Measurements from ENCODE around the gene JAGN1.

The JAGN1 gene

GRCh38 chr3:9940746-9941145 lies 50.3 kb downstream of the JAGN1 start:
- no peak for TF ChIP-seq CTCF (conservative IDR thresholded peaks at IDR 0.05; ENCODE audit: low read depth, low read length)
- no peak for DNase-seq (ENCODE audit: low read depth)

DNA sequence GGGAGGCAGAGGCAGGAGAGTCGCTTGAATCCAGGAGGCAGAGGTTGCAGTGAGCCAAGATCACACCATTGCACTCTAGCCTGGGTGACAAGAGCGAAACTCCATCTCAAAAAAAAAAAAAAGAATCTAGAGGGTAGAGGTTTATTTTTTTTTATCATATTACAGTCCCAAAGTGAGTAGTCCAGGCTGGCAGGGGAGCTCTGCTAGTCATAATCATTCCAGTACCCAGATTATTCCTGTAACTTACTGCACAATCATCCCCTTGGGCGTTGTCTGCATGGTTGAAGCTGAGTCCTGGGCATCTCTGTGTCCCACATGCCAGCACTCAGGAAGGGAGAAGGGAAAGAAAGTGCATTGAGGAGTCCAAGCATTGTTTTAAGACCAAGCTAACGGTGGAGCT lies 51.8 kb downstream of the JAGN1 start:
- DNase-seq (ENCODE audit: low read depth) = no peak
- no peak for TF ChIP-seq CTCF (conservative IDR thresholded peaks at IDR 0.05; ENCODE audit: low read depth, low read length)
- no peak overlapping the region for H3K4me3 ChIP-seq (ENCODE audit: low read length)

More at GRCh38 chr3:9940746-9941145, 50.3 kb downstream of the JAGN1 start:
- no peak overlapping the region for H3K4me3 ChIP-seq (ENCODE audit: low read length)

- no peak for TF ChIP-seq CTCF (conservative IDR thresholded peaks at IDR 0.05; ENCODE audit: low read depth, low read length)
- H3K4me3 ChIP-seq (ENCODE audit: low read length) = no peak overlapping the region
- DNase-seq (ENCODE audit: low read depth) = no peak
Measured at GRCh38 chr3:9942934-9943690, 52.7 kb downstream of the JAGN1 start.

All from retinal pigment epithelial cell (primary cell).